Ovary (tissue), 3 donors: ENCODE data around the gene MICOS13.

Source experiments
- EP300 ChIP-seq: sonication (generic); formaldehyde crosslinking; IDR thresholded peaks from one replicate; pipeline ENCODE4 v1.6.1; 2017; ENCODE audit warnings: antibody characterized with exemption
- POLR2A ChIP-seq: fragments of 450-650 bp; IDR thresholded peaks from one replicate; pipeline ENCODE4 v1.6.1; 2017; ENCODE audit warnings: antibody characterized with exemption, mild to moderate bottlenecking, moderate library complexity
- TF ChIP-seq, protein P1 (sequence below), 3 donors: fragments of 450-650 bp in 2 of 3; fragments of 200-600 bp in 1 of 3; IDR thresholded peaks; one replicate each; pipeline versions ENCODE4 v1.5.1 to v1.8.0; 2016 to 2022; ENCODE audit warnings: antibody characterized with exemption in 3 of 3, mild to moderate bottlenecking in 1 of 3
- donor health status: DM: no; HTN: no; CAD: no.

DNA sequence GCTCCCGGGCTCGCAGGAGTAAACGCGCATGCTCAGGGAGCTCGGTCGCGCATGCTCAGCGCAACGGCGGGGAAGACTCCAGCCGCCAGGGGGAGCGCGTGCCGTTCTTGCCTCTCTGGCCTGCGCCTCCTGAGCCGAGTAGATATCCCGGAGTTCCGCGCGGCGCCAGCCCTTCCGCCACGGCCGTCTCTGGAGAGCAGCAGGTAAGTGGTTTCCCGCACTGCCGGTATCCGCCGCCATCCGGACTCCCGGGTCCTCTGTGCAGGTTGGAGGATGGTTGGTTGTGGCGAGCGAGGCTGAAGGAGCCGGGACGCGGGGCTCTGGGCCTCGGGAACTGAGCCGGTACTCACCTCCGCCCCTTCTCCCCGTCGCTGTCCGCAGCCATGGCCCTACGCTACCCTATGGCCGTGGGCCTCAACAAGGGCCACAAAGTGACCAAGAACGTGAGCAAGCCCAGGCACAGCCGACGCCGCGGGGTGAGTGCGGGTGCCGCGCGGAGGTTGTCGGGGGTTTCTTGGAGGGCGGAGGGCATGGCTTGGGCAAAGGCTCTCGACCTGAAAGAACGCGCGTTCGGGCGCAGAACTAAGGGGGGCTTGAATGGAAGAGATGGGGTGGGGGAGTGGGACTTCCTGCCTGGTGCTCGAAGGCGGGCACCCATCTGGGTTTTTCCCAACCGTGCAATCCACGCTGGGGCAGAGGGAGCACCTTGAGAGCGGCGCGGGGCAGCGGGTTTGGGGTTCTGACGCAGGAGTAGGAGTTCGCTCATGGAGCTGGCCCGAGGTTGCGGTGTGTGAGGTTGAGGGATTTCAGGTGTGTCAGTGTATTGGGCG lies 10.0 kb upstream of the MICOS13 start, which contains the start of gene RPL36:
- TF ChIP-seq POLR2A (peak; percentile 96), EP300 (no peak)
- TF ChIP-seq, protein P1, sequence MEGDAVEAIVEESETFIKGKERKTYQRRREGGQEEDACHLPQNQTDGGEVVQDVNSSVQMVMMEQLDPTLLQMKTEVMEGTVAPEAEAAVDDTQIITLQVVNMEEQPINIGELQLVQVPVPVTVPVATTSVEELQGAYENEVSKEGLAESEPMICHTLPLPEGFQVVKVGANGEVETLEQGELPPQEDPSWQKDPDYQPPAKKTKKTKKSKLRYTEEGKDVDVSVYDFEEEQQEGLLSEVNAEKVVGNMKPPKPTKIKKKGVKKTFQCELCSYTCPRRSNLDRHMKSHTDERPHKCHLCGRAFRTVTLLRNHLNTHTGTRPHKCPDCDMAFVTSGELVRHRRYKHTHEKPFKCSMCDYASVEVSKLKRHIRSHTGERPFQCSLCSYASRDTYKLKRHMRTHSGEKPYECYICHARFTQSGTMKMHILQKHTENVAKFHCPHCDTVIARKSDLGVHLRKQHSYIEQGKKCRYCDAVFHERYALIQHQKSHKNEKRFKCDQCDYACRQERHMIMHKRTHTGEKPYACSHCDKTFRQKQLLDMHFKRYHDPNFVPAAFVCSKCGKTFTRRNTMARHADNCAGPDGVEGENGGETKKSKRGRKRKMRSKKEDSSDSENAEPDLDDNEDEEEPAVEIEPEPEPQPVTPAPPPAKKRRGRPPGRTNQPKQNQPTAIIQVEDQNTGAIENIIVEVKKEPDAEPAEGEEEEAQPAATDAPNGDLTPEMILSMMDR (IDR thresholded peaks at IDR 0.05): peak; percentile 99
